ENCODE results near the gene UGT1A6.

The UGT1A6 gene

DNA sequence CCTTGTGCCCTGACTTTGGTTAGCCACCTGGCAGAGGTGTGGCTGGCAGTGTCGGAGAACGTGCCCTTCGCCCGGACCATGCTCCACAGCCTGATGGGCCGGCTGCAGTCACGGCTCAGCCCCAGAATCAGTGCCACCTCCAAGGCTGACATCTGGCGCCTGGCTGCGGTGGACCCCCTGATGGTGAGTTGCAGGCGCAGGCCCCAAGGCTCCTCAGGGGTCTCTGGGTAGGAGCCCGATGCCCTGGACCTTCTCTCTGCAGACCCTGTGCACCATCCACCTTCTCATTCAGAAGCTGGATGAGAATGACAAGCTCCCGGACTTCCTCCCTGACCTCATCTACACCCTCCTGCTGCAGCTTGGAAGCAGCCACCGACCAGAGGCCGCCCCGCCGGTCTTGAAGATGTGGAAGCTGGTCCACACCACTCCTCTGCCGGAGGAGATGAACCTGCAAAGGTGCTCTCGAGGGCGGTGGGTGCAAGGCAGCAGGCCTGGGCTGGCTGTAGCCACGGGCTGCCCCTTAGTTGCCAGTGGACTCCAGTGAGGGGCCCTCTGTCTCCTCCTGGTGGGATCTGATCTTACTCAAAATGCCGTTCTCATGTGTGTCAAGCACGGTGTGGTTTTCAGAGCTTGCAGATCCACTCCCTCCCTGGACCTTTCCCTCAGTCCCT, 129.5 kb downstream of the UGT1A6 start:
- no peak for DNase-seq

Measured in CD4-positive, alpha-beta T cell treated with Interleukin-10 for 1 hour (primary cell).